ENCODE results near the gene GFPT1. TPM values are rescaled to one million over a fixed set of nuclear protein-coding genes. Genes with fewer than 3 reads are reported as not detected.

GFPT1 gene
- total and polyA plus RNA-seq, 9 of the 15 experiments (the other 6 are each of a cell fraction or from before 2014, with no cell fraction given): 6.6 to 38.3 (median 15.9) TPM

- H2AFZ ChIP-seq (ENCODE audit: low read depth, low read length): no peak overlapping the region
- peaks cover 69% of the 10 kb centered on the region for H3K36me3 ChIP-seq (ENCODE audit: control insufficient read depth, insufficient read depth, low read length)
- no peak for ATAC-seq
- no peak for FAIRE-seq
- H3K4me2 ChIP-seq (ENCODE audit: insufficient read depth, low read length): no peak overlapping the region
- no peaks in the 10 kb centered on the region for H3K27me3 ChIP-seq (ENCODE audit: control insufficient read depth in 2 of 2, insufficient read depth in 2 of 2, low read length in 2 of 2)
- no TSS peak for BruUV-seq (replicated peaks)
- H3K4me3 ChIP-seq: no peak overlapping the region
- intact Hi-C loops (cut with micrococcal nuclease) (no loop called here), in situ Hi-C loops (cut with MboI) (no loop called here)
- no peaks in the 10 kb centered on the region for H3K4me1 ChIP-seq (replicated peaks in 1 of 2; ENCODE audit: control insufficient read depth in 2 of 2, insufficient read depth in 2 of 2, low read length in 2 of 2)
- POLR2A ChIA-PET: no interaction called here
- H3K9ac ChIP-seq (ENCODE audit: insufficient read depth in 1 of 2, low read depth in 2 of 2, low read length in 2 of 2): no peak overlapping the region
- no peaks in the 10 kb centered on the region for H3K9me1 ChIP-seq (ENCODE audit: control insufficient read depth, insufficient read depth, low read length)
- CTCF ChIA-PET (ENCODE audit: low intra/inter-chr PET ratio): no interaction called here
- H3K27ac ChIP-seq (ENCODE audit: extremely low read depth, low read depth, low read length): no peak overlapping the region
- no peak for TF ChIP-seq RFX1 (IDR thresholded peaks at IDR 0.05)
- TF ChIP-seq MAFG (tag; conservative IDR thresholded peaks at IDR 0.05): peak; percentile 78
- peak; percentile 88 for TF ChIP-seq MAFF (IDR thresholded peaks at IDR 0.05; ENCODE audit: low read length)
- no peak for TF ChIP-seq MNT (conservative IDR thresholded peaks at IDR 0.05)
- TF ChIP-seq THRA (IDR thresholded peaks at IDR 0.05): no peak
- peak; percentile 93 for TF ChIP-seq ZNF316 (IDR thresholded peaks at IDR 0.05)
- TF ChIP-seq MAFK (IDR thresholded peaks at IDR 0.05; ENCODE audit: low read length): peak; percentile 82
- peak; percentile 81 for TF ChIP-seq C11orf30 (IDR thresholded peaks at IDR 0.05; ENCODE audit: low read depth)
- no peaks in the 10 kb centered on the region for H4K20me1 ChIP-seq (replicated peaks; ENCODE audit: control insufficient read depth, insufficient read depth, low read length)
- no peaks in the 10 kb centered on the region for H3K79me2 ChIP-seq (ENCODE audit: control insufficient read depth, insufficient read depth, low read length)
- DNase-seq (ENCODE audit: extremely low read depth in 1 of 4, low spot score in 3 of 4): no peak
- whole genome bisulfite sequencing (ENCODE audit: insufficient coverage, low coverage, missing lambda C conversion rate): 94% methylated on average over 2 of the region's 2 CpGs
- H3K9me3 ChIP-seq (replicated peaks; ENCODE audit: control insufficient read depth, insufficient read depth, low read depth, low read length): no peaks in the 10 kb centered on the region
These were observed 53.7 kb downstream of the GFPT1 start for GRCh38 chr2:69333352-69333751.
